Retinal pigment epithelial cell (primary cell): ENCODE data around the gene SLC25A5.

ENCODE experiments used
- DNase-seq: peaks from one replicate; pipeline ENCODE4 v3.0.0-alpha.2; 2010; ENCODE audit warnings: low read depth
- H3K4me3 ChIP-seq: 2 replicates; pipeline ENCODE4 v1.5.1; 2011; ENCODE audit warnings: mild to moderate bottlenecking, low read length, control low read depth, moderate library complexity
- TF ChIP-seq, protein P1 (sequence below): conservative IDR thresholded peaks from 2 replicates; pipeline ENCODE4 v1.5.1; 2011; ENCODE audit warnings: low read depth, low read length, control low read depth, inconsistent platforms

SLC25A5 gene

DNA sequence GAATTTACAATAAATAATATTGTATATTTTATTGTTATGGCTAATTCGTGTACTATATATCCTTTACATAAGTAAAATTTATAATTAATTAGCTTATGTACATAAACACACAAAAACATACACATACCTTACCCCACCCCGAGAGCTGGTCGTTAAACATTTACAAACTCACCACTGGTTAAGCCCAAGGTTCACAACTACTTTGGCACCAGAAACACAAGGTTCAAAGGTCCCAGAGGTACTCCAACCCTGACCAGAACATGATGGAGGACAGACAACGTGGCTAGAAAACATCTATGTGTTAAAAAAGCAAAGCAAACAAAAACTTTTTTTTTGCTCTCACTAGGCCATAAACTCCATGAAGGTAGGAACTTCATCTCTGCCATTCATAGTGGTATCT, 37.7 kb downstream of the SLC25A5 start:
- DNase-seq, result no peak
- no peak overlapping the region for H3K4me3 ChIP-seq
- TF ChIP-seq, protein P1, sequence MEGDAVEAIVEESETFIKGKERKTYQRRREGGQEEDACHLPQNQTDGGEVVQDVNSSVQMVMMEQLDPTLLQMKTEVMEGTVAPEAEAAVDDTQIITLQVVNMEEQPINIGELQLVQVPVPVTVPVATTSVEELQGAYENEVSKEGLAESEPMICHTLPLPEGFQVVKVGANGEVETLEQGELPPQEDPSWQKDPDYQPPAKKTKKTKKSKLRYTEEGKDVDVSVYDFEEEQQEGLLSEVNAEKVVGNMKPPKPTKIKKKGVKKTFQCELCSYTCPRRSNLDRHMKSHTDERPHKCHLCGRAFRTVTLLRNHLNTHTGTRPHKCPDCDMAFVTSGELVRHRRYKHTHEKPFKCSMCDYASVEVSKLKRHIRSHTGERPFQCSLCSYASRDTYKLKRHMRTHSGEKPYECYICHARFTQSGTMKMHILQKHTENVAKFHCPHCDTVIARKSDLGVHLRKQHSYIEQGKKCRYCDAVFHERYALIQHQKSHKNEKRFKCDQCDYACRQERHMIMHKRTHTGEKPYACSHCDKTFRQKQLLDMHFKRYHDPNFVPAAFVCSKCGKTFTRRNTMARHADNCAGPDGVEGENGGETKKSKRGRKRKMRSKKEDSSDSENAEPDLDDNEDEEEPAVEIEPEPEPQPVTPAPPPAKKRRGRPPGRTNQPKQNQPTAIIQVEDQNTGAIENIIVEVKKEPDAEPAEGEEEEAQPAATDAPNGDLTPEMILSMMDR, result no peak

DNA sequence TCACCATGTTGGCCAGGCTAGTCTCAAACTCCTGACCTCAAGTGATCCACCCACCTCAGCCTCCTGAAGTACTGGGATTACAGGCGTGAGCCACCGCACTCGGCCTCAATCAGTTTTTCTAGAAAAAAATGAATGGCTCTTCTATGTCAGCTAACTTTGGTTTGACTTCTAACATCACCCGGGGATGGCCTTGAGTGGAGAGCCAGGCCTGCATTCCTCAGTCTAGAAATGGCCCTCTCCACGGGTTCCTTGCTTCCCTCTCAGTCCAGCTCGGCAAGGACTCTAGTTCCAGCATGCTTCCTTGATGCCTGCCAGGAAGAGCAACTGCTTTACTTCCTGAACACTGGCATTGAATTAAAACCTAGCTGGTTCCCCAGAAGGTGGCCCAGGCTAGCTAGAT, 39.0 kb downstream of the SLC25A5 start:
- no peak for DNase-seq
- H3K4me3 ChIP-seq, result no peak overlapping the region
- TF ChIP-seq, protein P1, result no peak

DNA sequence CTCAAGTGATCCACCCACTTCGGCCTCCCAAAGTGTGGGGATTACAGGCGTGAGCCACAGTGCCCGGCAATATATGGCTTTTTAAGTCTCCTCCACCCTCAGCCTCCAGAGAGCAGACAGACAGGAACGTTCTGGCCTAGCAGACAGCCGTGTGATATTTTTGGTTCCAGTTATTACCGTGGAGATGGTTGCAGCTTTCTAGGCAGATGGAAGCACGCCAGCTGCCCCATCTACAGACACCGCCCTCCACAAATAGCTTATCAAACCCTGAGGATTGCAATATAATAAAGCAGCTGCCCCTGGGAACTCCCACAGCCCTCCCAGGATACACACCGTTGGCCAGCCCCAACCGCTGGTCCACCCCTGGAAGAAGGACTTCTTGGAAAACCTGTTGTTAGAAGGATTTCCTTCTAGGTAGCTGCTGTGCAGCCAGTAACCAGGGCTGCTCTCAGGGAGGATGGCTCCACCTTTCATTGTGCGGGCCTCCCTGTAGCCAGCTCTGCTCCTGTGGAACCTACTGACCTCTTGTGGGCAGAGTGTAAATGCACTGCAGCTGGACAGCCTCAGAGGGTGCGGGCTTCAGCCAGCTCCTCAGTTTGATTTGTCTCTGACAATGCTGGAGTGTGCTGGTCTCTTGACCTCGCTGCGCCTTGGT, 44.0 kb downstream of the SLC25A5 start:
- H3K4me3 ChIP-seq, result no peak overlapping the region
- peak; percentile 19 for DNase-seq
- TF ChIP-seq, protein P1, result peak; percentile 71

DNA sequence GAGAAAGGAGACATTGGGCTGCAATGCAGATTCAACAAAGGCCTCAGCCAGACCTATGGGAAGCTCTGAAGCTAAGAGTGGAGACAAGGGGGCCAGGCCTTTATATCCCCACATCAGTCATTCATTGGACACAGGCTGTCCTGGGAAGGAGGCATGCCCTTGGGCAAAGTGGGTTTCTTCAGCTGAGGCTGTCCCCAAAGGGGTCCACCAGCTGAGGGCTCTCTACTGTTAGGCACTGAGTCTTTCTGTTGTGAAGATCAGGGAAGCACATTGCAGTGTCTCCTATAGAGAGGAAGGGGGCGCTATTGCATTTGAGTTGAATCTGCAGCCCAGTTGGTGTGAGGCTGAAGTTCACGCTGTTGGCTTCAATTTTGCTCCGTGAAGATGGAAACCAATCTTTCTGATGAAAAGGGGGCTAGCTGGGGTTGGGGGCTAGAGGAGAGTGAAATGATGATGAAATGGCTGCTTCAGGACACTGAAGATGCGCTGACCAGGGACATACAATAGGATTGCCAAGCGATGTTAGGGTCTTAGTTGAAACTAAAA, 48.0 kb downstream of the SLC25A5 start:
- no peak overlapping the region for H3K4me3 ChIP-seq
- peak; percentile 24 for DNase-seq
- TF ChIP-seq, protein P1, result peak; percentile 84

DNA sequence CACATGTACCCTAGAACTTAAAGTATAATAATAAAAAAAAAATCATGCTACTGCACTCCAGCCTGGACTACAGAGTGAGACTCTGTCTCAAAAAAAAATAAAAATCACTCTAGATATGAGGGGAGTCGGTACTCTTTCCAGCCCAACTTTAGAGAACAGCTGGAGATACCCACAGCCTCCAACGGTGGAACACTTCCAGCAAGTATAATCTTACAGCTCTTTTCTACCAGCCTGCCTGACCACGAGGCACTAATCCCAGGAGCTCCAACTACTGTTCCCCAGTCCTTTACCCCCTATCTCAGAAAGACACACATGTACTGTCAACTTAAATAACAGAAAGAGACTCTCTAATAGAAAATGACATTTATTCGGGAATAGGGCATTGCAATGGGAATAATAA, 50.1 kb downstream of the SLC25A5 start:
- no peak overlapping the region for H3K4me3 ChIP-seq
- no peak for DNase-seq
- TF ChIP-seq, protein P1, result no peak
